CD14-positive monocyte (primary cell): ENCODE measurements around the gene LMO3. TPM values are rescaled to one million over a fixed set of nuclear protein-coding genes. Genes with fewer than 3 reads are reported as not detected.

Experiments
- DNase-seq, 3 donors: peaks; one replicate each; pipeline ENCODE4 v3.0.0-alpha.2; 2011 to 2022
- H2AFZ ChIP-seq: 2 replicates; pipeline ENCODE4 v1.6.0; 2012; ENCODE audit warnings: mild to moderate bottlenecking, low read depth, low read length, inconsistent platforms; ENCODE audit not compliant: insufficient read depth, poor library complexity, severe bottlenecking
- H3K27ac ChIP-seq, 2 donors: 1 replicate in 1 of 2; 2 replicates in 1 of 2; pipeline ENCODE4 v1.5.1; 2012 to 2013; ENCODE audit warnings: low read length in 2 of 2, control low read depth in 1 of 2, inconsistent platforms in 1 of 2, low read depth in 1 of 2, mild to moderate bottlenecking in 1 of 2
- H3K27me3 ChIP-seq, 2 donors: one replicate each; pipeline versions ENCODE4 v1.6.0 to v1.6.1; 2011 to 2013; ENCODE audit warnings: low read length in 2 of 2; ENCODE audit not compliant: control insufficient read depth in 2 of 2, insufficient read depth in 2 of 2
- H3K36me3 ChIP-seq, 2 donors: replicated peaks in 1 of 2; 1 replicate in 1 of 2; 2 replicates in 1 of 2; pipeline versions ENCODE4 v1.5.1 to v1.6.1; 2012 to 2013; ENCODE audit warnings: low read length in 2 of 2, control low read depth in 1 of 2, inconsistent platforms in 1 of 2, mild to moderate bottlenecking in 1 of 2; ENCODE audit not compliant: insufficient read depth in 2 of 2, control insufficient read depth in 1 of 2
- H3K4me1 ChIP-seq, 2 donors: 1 replicate in 1 of 2; 2 replicates in 1 of 2; pipeline versions ENCODE4 v1.5.1 to v1.6.1; 2012 to 2013; ENCODE audit warnings: low read length in 2 of 2, control low read depth in 1 of 2, inconsistent platforms in 1 of 2, mild to moderate bottlenecking in 1 of 2, moderate library complexity in 1 of 2; ENCODE audit not compliant: insufficient read depth in 2 of 2, control insufficient read depth in 1 of 2
- H3K4me2 ChIP-seq: replicated peaks from 2 replicates; pipeline ENCODE3; 2012; ENCODE audit warnings: low read length, moderate library complexity, mild to moderate bottlenecking; ENCODE audit not compliant: poor library complexity, severe bottlenecking; ENCODE audit errors: extremely low read depth
- H3K4me3 ChIP-seq, 3 experiments: fragments of 200-600 bp in 1 of 3; sonication (generic) in 1 of 3; replicated peaks in 1 of 3; 1 replicate in 2 of 3; 2 replicates in 1 of 3; pipeline ENCODE4 v1.5.1; 2011 to 2013; ENCODE audit warnings: low read length in 3 of 3, mild to moderate bottlenecking in 3 of 3, control low read depth in 2 of 3, low read depth in 2 of 3, inconsistent platforms in 1 of 3, moderate library complexity in 1 of 3
- H3K79me2 ChIP-seq: 2 replicates; pipeline ENCODE4 v1.6.0; 2012; ENCODE audit warnings: mild to moderate bottlenecking, control low read depth, inconsistent platforms, low read length, moderate library complexity; ENCODE audit not compliant: insufficient read depth
- H3K9ac ChIP-seq: 2 replicates; pipeline ENCODE4 v1.6.0; 2017; ENCODE audit warnings: low read length, mild to moderate bottlenecking; ENCODE audit not compliant: insufficient read depth, poor library complexity, severe bottlenecking
- H3K9me3 ChIP-seq, 2 donors: replicated peaks in 1 of 2; 1 replicate in 1 of 2; 2 replicates in 1 of 2; pipeline versions ENCODE4 v1.5.1 to v1.6.1; 2012 to 2013; ENCODE audit warnings: low read length in 2 of 2, control low read depth in 1 of 2; ENCODE audit not compliant: control insufficient read depth in 1 of 2, insufficient read depth in 1 of 2
- H4K20me1 ChIP-seq: 2 replicates; pipeline ENCODE4 v1.6.0; 2012; ENCODE audit warnings: mild to moderate bottlenecking, low read length, control low read depth, moderate library complexity; ENCODE audit not compliant: insufficient read depth
- H3K27ac Mint-ChIP-seq, 7 donors: one replicate each; pipeline ENCODE4 v1.8.0; 2020; ENCODE audit warnings: mild to moderate bottlenecking in 7 of 7, mixed read lengths in 7 of 7, moderate library complexity in 6 of 7, inconsistent platforms in 2 of 7
- H3K27me3 Mint-ChIP-seq, 3 donors: one replicate each; pipeline ENCODE4 v1.8.0; 2021 to 2022; ENCODE audit warnings: low read depth in 3 of 3, mild to moderate bottlenecking in 3 of 3, mixed read lengths in 3 of 3, moderate library complexity in 3 of 3, inconsistent platforms in 1 of 3
- H3K36me3 Mint-ChIP-seq, 2 donors: one replicate each; pipeline ENCODE4 v1.8.0; 2020; ENCODE audit warnings: mixed read lengths in 2 of 2, inconsistent platforms in 1 of 2, mild to moderate bottlenecking in 1 of 2
- H3K4me1 Mint-ChIP-seq: one replicate; pipeline ENCODE4 v1.8.0; 2020; ENCODE audit warnings: mild to moderate bottlenecking, mixed read lengths
- H3K4me3 Mint-ChIP-seq, 2 donors: one replicate each; pipeline ENCODE4 v1.8.0; 2020; ENCODE audit warnings: mild to moderate bottlenecking in 2 of 2, mixed read lengths in 2 of 2, moderate library complexity in 1 of 2
- H3K9me3 Mint-ChIP-seq, 7 donors: one replicate each; pipeline ENCODE4 v1.8.0; 2020 to 2022; ENCODE audit warnings: mixed read lengths in 7 of 7, mild to moderate bottlenecking in 6 of 7, moderate library complexity in 6 of 7, inconsistent platforms in 2 of 7
- CTCF ChIP-seq: fragments of 200-600 bp; IDR thresholded peaks from one replicate; pipeline ENCODE4 v1.8.0; 2022; ENCODE audit warnings: antibody characterized with exemption, mild to moderate bottlenecking
- WGBS: methylation state at CpG from one replicate; pipeline ENCODE4 v1.1.5; 2013; ENCODE audit warnings: missing lambda C conversion rate; ENCODE audit not compliant: insufficient coverage; 5-methylcytosine and 5-hydroxymethylcytosine counted together
- intact Hi-C, 2 donors: fragments of 100-400 bp; cut with micrococcal nuclease; formaldehyde crosslinking; loops; one replicate each; pipeline versions ENCODE4 v1.15.0 to v1.15.1; 2023
- polyA plus RNA-seq, 3 donors: library from polyadenylated mRNA; depleted of rRNA in 1 of 3; unstranded in 2 of 3; stranded (reverse) in 1 of 3; fragments of 300-500 nt in 2 of 3; fragments of >200 nt in 1 of 3; fragmentation: Illumina TruSeq in 2 of 3; gene quantifications; 1 replicate in 2 of 3; 2 replicates in 1 of 3; pipeline ENCODE4 v1.2.3, GENCODE V29; 2012 to 2021

Gene LMO3
- polyA plus RNA-seq, 3 donors, result not detected

- Histone ChIP-seq H2AFZ (no peak overlapping the region), H3K79me2 (no peaks in the 10 kb centered on the region), H3K36me3 (no peaks in the 10 kb centered on the region), H4K20me1 (no peaks in the 10 kb centered on the region), H3K27ac (peak overlapping the region in 1 of 2 donors; percentile 14), H3K4me3 (peak overlapping the region in 1 of 3 experiments; percentile 40), H3K9me3 (peaks cover 0 to 2% of the 10 kb centered on the region in 2 donors), H3K4me2 (peak overlapping the region; percentile 36), H3K9ac (no peak overlapping the region), H3K4me1 (peaks cover 8 to 10% of the 10 kb centered on the region in 2 donors), H3K27me3 (no peaks in the 10 kb centered on the region)
- TF ChIP-seq CTCF, result no peak
- WGBS, result 38% methylated on average over 12 of the region's 21 CpGs
- Mint-ChIP-seq H3K36me3 (no peaks in the 10 kb centered on the region), H3K4me1 (peaks cover 8% of the 10 kb centered on the region), H3K4me3 (peak overlapping the region; percentile 10 to 32), H3K9me3 (peaks cover 0 to 6% (median 3%) of the 10 kb centered on the region in 7 donors), H3K27ac (peak overlapping the region in 3 of 7 donors; percentile 11 to 74 (median 55)), H3K27me3 (peaks cover 0 to 3% (median 2%) of the 10 kb centered on the region in 3 donors)
- peak; percentile 36 to 76 (median 41) for DNase-seq
- intact Hi-C loops, result no loop called here
These were observed 32.4 kb downstream of the LMO3 start for GRCh38 chr12:16573398-16574077.

- Mint-ChIP-seq H3K36me3 (no peaks in the 10 kb centered on the region), H3K27me3 (peaks cover 0 to 3% (median 2%) of the 10 kb centered on the region in 3 donors), H3K9me3 (peaks cover 0 to 6% (median under 1%) of the 10 kb centered on the region in 7 donors), H3K4me1 (peaks cover 6% of the 10 kb centered on the region), H3K27ac (no peak overlapping the region), H3K4me3 (no peak overlapping the region)
- Histone ChIP-seq H2AFZ (no peak overlapping the region), H3K36me3 (no peaks in the 10 kb centered on the region), H3K4me1 (peaks cover 6 to 9% of the 10 kb centered on the region in 2 donors), H3K27me3 (no peaks in the 10 kb centered on the region), H3K79me2 (no peaks in the 10 kb centered on the region), H3K9me3 (no peaks in the 10 kb centered on the region), H4K20me1 (no peaks in the 10 kb centered on the region), H3K4me3 (no peak overlapping the region), H3K27ac (no peak overlapping the region), H3K4me2 (no peak overlapping the region), H3K9ac (no peak overlapping the region)
- intact Hi-C loops, result no loop called here
- no CpG with 5 or more reads among the region's 1 CpG for whole genome bisulfite sequencing
- no peak for TF ChIP-seq CTCF
- no peak for DNase-seq
These were observed 37.1 kb downstream of the LMO3 start for GRCh38 chr12:16568873-16569272.
